Tibial nerve (tissue), 4 donors: Measurements from ENCODE around the gene SEMA5A.

Experiments
- EP300 ChIP-seq, 2 donors: sonication (generic); formaldehyde crosslinking; IDR thresholded peaks; one replicate each; pipeline ENCODE4 v1.6.1; 2017; ENCODE audit warnings: antibody characterized with exemption in 2 of 2, mild to moderate bottlenecking in 1 of 2
- TF ChIP-seq, protein P1 (sequence below), 5 experiments: fragments of 200-600 bp in 3 of 5; fragments of 450-650 bp in 2 of 5; sonication (generic) in 3 of 5; IDR thresholded peaks; one replicate each; pipeline ENCODE4 v1.5.1; 2016 to 2019; ENCODE audit warnings: antibody characterized with exemption in 5 of 5, mild to moderate bottlenecking in 3 of 5, moderate library complexity in 2 of 5

- TF ChIP-seq, protein P1, sequence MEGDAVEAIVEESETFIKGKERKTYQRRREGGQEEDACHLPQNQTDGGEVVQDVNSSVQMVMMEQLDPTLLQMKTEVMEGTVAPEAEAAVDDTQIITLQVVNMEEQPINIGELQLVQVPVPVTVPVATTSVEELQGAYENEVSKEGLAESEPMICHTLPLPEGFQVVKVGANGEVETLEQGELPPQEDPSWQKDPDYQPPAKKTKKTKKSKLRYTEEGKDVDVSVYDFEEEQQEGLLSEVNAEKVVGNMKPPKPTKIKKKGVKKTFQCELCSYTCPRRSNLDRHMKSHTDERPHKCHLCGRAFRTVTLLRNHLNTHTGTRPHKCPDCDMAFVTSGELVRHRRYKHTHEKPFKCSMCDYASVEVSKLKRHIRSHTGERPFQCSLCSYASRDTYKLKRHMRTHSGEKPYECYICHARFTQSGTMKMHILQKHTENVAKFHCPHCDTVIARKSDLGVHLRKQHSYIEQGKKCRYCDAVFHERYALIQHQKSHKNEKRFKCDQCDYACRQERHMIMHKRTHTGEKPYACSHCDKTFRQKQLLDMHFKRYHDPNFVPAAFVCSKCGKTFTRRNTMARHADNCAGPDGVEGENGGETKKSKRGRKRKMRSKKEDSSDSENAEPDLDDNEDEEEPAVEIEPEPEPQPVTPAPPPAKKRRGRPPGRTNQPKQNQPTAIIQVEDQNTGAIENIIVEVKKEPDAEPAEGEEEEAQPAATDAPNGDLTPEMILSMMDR (IDR thresholded peaks at IDR 0.05): no peak
- TF ChIP-seq EP300 (IDR thresholded peaks at IDR 0.05): no peak
Measured at GRCh38 chr5:9115093-9115492, 430.8 kb downstream of the SEMA5A start.
